ENCODE results near the gene KRTAP19-6.
"Not testable (repeated sequence)": the region's sequence is repeated elsewhere in the genome, so short reads cannot be mapped to it uniquely, and the experiment has no call there.

KRTAP19-6 gene

GRCh38 chr21:30541764-30542163, at the start of gene KRTAP19-6:
KRTAP19-6 (minus strand) TSS chr21:30541864; CDS start chr21:30541833, 31 bp downstream.
- no peak for DNase-seq (ENCODE audit: low read depth)

- no peak for DNase-seq (ENCODE audit: low read depth)
Measured at GRCh38 chr21:30590297-30590696, 48.6 kb upstream of the KRTAP19-6 start, which contains the start of gene KRTAP22-2. KRTAP22-2 (minus strand) TSS chr21:30590397.

- no peak for DNase-seq (ENCODE audit: low read depth)
Measured at GRCh38 chr21:30582870-30583269, 41.2 kb upstream of the KRTAP19-6 start.

- no peak for DNase-seq (ENCODE audit: low read depth)
Measured at GRCh38 chr21:30580132-30580531, 38.5 kb upstream of the KRTAP19-6 start.

- no peak for DNase-seq (ENCODE audit: low read depth)
Measured at GRCh38 chr21:30579346-30579745, 37.7 kb upstream of the KRTAP19-6 start.

- no peak for DNase-seq (ENCODE audit: low read depth)
Measured at GRCh38 chr21:30577766-30578165, 36.1 kb upstream of the KRTAP19-6 start.

GRCh38 chr21:30567617-30568016, 26.0 kb upstream of the KRTAP19-6 start:
- no peak for DNase-seq (ENCODE audit: low read depth)

- DNase-seq (ENCODE audit: low read depth): no peak
Measured at GRCh38 chr21:30563630-30564029, 22.0 kb upstream of the KRTAP19-6 start.

- DNase-seq (ENCODE audit: low read depth): no peak
Measured at GRCh38 chr21:30563072-30563471, 21.4 kb upstream of the KRTAP19-6 start.

- DNase-seq (ENCODE audit: low read depth): no peak
Measured at GRCh38 chr21:30561957-30562356, 20.3 kb upstream of the KRTAP19-6 start.

GRCh38 chr21:30561264-30561895, 19.7 kb upstream of the KRTAP19-6 start, which contains the start of gene KRTAP19-7:
KRTAP19-7 (minus strand) TSS chr21:30561314; CDS start chr21:30561289, 25 bp downstream.
- DNase-seq (ENCODE audit: low read depth): no peak

- no peak for DNase-seq (ENCODE audit: low read depth)
Measured at GRCh38 chr21:30555095-30555494, 13.4 kb upstream of the KRTAP19-6 start.

- DNase-seq (ENCODE audit: low read depth): no peak
Measured at GRCh38 chr21:30552782-30553181, 11.1 kb upstream of the KRTAP19-6 start.

GRCh38 chr21:30518876-30519275, 22.8 kb downstream of the KRTAP19-6 start:
- DNase-seq (ENCODE audit: low read depth): no peak

GRCh38 chr21:30515681-30516080, 26.0 kb downstream of the KRTAP19-6 start:
- DNase-seq (ENCODE audit: low read depth): no peak

- DNase-seq (ENCODE audit: low read depth): not testable (repeated sequence)
Measured at GRCh38 chr21:30505621-30506205, 36.0 kb downstream of the KRTAP19-6 start.

- no peak for DNase-seq (ENCODE audit: low read depth)
Measured at GRCh38 chr21:30502041-30502440, 39.6 kb downstream of the KRTAP19-6 start, which contains the start of gene KRTAP19-5. KRTAP19-5 (minus strand) TSS chr21:30502141; CDS start chr21:30502090, 51 bp downstream.

- DNase-seq (ENCODE audit: low read depth): no peak
Measured at GRCh38 chr21:30497065-30497464, 44.6 kb downstream of the KRTAP19-6 start, which contains the start of gene KRTAP19-4. KRTAP19-4 (minus strand) TSS chr21:30497165; CDS start chr21:30497110, 55 bp downstream.

GRCh38 chr21:30491963-30492428, 49.7 kb downstream of the KRTAP19-6 start, which contains the start of gene KRTAP19-3:
KRTAP19-3 (minus strand) TSS chr21:30492013; CDS start chr21:30491957, 56 bp downstream.
- no peak for DNase-seq (ENCODE audit: low read depth)
